K562 (cell line): ENCODE measurements around the gene SUFU. TPM values are rescaled to one million over a fixed set of nuclear protein-coding genes. Genes with fewer than 3 reads are reported as not detected.
A peak's percentile ranks its signal among the peaks of the same experiment; 100 is the strongest.

ENCODE experiments used
- ATAC-seq: fragments of 200-7000 bp; cut with Tn5 transposase; 3 replicates; pipeline ENCODE4 v1.9.1; 2020; ENCODE audit warnings: moderate library complexity
- BruUV-seq: library from RNA; stranded (reverse); fragments of 400-500 nt; replicated peaks from 2 replicates; lab custom pipeline; 2021; lab: Mats Ljungman, UMichigan
- CTCF ChIA-PET: fragments of 300-600 bp; formaldehyde crosslinking; extraction: SDS; loops from one replicate; lab custom pipeline; 2021; ENCODE audit warnings: low intra/inter-chr PET ratio; lab: Yijun Ruan, JAX
- POLR2A ChIA-PET: fragments of 300-600, 350-650 bp; sonication (Branson Sonifier 250); formaldehyde crosslinking; extraction: SDS; loops from one replicate; lab custom pipeline; 2021; ENCODE audit warnings: antibody characterized with exemption, inconsistent platforms; lab: Yijun Ruan, JAX
- DNase-seq, 4 experiments: peaks; one replicate each; pipeline versions ENCODE4 v3.0.0 to v3.0.0-alpha.2; 2011 to 2018; ENCODE audit warnings: low spot score in 3 of 4, mixed read lengths in 3 of 4; ENCODE audit errors: extremely low read depth in 1 of 4
- FAIRE-seq: peaks from 2 replicates; lab custom pipeline; 2011; peaks lifted over from hg19 to GRCh38; lab: Jason Lieb, UNC
- H2AFZ ChIP-seq: 2 replicates; pipeline ENCODE4 v1.6.0; 2011; ENCODE audit warnings: low read depth, low read length, control low read depth, inconsistent platforms
- H3K27ac ChIP-seq: fragments of 200-600 bp; 3 replicates; pipeline ENCODE4 v1.8.0; 2011; ENCODE audit warnings: low read depth, mild to moderate bottlenecking, control low read depth, inconsistent platforms, low read length, moderate library complexity, mixed read lengths; ENCODE audit errors: extremely low read depth
- H3K27me3 ChIP-seq, 2 experiments: fragments of 300-600 bp in 1 of 2; 2 replicates in 1 of 2; 3 replicates in 1 of 2; pipeline versions ENCODE4 v1.6.0 to v1.8.0; 2011; ENCODE audit warnings: inconsistent platforms in 2 of 2, low read length in 2 of 2, mild to moderate bottlenecking in 1 of 2, mixed read lengths in 1 of 2, moderate library complexity in 1 of 2; ENCODE audit not compliant: control insufficient read depth in 2 of 2, insufficient read depth in 2 of 2
- H3K36me3 ChIP-seq: fragments of 300-600 bp; 3 replicates; pipeline ENCODE4 v1.8.0; 2011; ENCODE audit warnings: mild to moderate bottlenecking, low read length, inconsistent platforms; ENCODE audit not compliant: control insufficient read depth, insufficient read depth
- H3K4me1 ChIP-seq, 2 experiments: fragments of 200-600 bp in 1 of 2; replicated peaks in 1 of 2; 2 replicates in 1 of 2; 3 replicates in 1 of 2; pipeline versions ENCODE4 v1.5.1 to v1.8.0; 2011; ENCODE audit warnings: inconsistent platforms in 2 of 2, low read length in 2 of 2, mild to moderate bottlenecking in 1 of 2, mixed read lengths in 1 of 2, moderate library complexity in 1 of 2; ENCODE audit not compliant: control insufficient read depth in 2 of 2, insufficient read depth in 2 of 2
- H3K4me2 ChIP-seq: 2 replicates; pipeline ENCODE4 v1.6.1; 2011; ENCODE audit warnings: low read length, control low read depth, inconsistent platforms, mixed read lengths; ENCODE audit not compliant: insufficient read depth
- H3K4me3 ChIP-seq: fragments of 200-600 bp; sonication (generic), shearing (Covaris generic); 2 replicates; pipeline ENCODE4 v1.5.1; 2016; ENCODE audit warnings: control low read depth, inconsistent platforms
- H3K79me2 ChIP-seq: fragments of 200-600 bp; 3 replicates; pipeline ENCODE4 v1.8.0; 2011; ENCODE audit warnings: low read length, inconsistent platforms; ENCODE audit not compliant: control insufficient read depth, insufficient read depth
- H3K9ac ChIP-seq, 2 experiments: 2 replicates each; pipeline versions ENCODE4 v1.6.0 to v1.6.1; 2011; ENCODE audit warnings: low read depth in 2 of 2, low read length in 2 of 2, control low read depth in 1 of 2, inconsistent platforms in 1 of 2, mild to moderate bottlenecking in 1 of 2, mixed read lengths in 1 of 2; ENCODE audit not compliant: insufficient read depth in 1 of 2
- H3K9me1 ChIP-seq: one replicate; pipeline ENCODE4 v1.6.0; 2011; ENCODE audit warnings: inconsistent platforms, mild to moderate bottlenecking, low read length, moderate library complexity; ENCODE audit not compliant: control insufficient read depth, insufficient read depth
- H3K9me3 ChIP-seq: replicated peaks from 2 replicates; pipeline ENCODE4 v1.5.1; 2011; ENCODE audit warnings: low read depth, low read length, inconsistent platforms; ENCODE audit not compliant: control insufficient read depth, insufficient read depth
- H4K20me1 ChIP-seq: replicated peaks from 2 replicates; pipeline ENCODE4 v1.6.1; 2011; ENCODE audit warnings: low read length, inconsistent platforms, mixed read lengths; ENCODE audit not compliant: control insufficient read depth, insufficient read depth
- BRD4 ChIP-seq: fragments of 200-600 bp; sonication (generic); IDR thresholded peaks from 2 replicates; pipeline ENCODE4 v1.6.1; 2017; ENCODE audit warnings: inconsistent platforms
- CHCHD3 ChIP-seq: fragments of 250-450 bp; sonication (Bioruptor Pico); IDR thresholded peaks from 2 replicates; pipeline ENCODE4 v2.1.2; 2022; ENCODE audit warnings: mild to moderate bottlenecking
- HDAC6 ChIP-seq: IDR thresholded peaks from 2 replicates; pipeline ENCODE4 v1.6.1; 2012; ENCODE audit warnings: low read depth, mild to moderate bottlenecking, control low read depth, inconsistent platforms, low read length, moderate library complexity
- KAT2B ChIP-seq: IDR thresholded peaks from one replicate; pipeline ENCODE4 v1.6.1; 2012; ENCODE audit warnings: low read depth, mild to moderate bottlenecking, control low read depth, inconsistent platforms, low read length, moderate library complexity
- MCM3 ChIP-seq: fragments of 450-650 bp; IDR thresholded peaks from 2 replicates; pipeline ENCODE4 v1.6.1; 2016
- NR2C1 ChIP-seq, 2 experiments: fragments of 450-650 bp; IDR thresholded peaks; 2 replicates each; pipeline ENCODE4 v1.6.1; 2017; ENCODE audit warnings: mild to moderate bottlenecking in 2 of 2, antibody characterized with exemption in 1 of 2, inconsistent platforms in 1 of 2, missing compliant biosample characterization in 1 of 2, missing genetic modification characterization in 1 of 2
- PRPF4 ChIP-seq: fragments of 200-400 bp; formaldehyde crosslinking; IDR thresholded peaks from one replicate; pipeline ENCODE4 v1.6.1; 2017; ENCODE audit warnings: low read length, low read depth, mild to moderate bottlenecking; ENCODE audit not compliant: insufficient read depth, poor library complexity, severe bottlenecking
- RUNX1 ChIP-seq: sonication (generic); IDR thresholded peaks from 2 replicates; pipeline ENCODE4 v1.6.1; 2016; ENCODE audit warnings: antibody characterized with exemption, low read depth
- SPI1 ChIP-seq: IDR thresholded peaks from 2 replicates; pipeline ENCODE4 v1.6.1; 2011; ENCODE audit warnings: low read depth, low read length, control low read depth, borderline replicate concordance
- ZNF174 ChIP-seq: fragments of 250-450 bp; sonication (Bioruptor Pico); IDR thresholded peaks from 2 replicates; pipeline ENCODE4 v1.4.0; 2020; ENCODE audit warnings: mild to moderate bottlenecking
- ZNF445 ChIP-seq: fragments of 250-450 bp; sonication (Bioruptor Pico); IDR thresholded peaks from 2 replicates; pipeline ENCODE4 v1.4.0; 2020; ENCODE audit warnings: low read depth, mild to moderate bottlenecking, moderate library complexity
- ZNF507 ChIP-seq: conservative IDR thresholded peaks from 2 replicates; pipeline ENCODE4 v1.6.1; 2017; ENCODE audit warnings: missing genetic modification characterization, missing compliant biosample characterization
- WGBS: fragments of 100-300 bp; shearing (Covaris generic); methylation state at CpG from one replicate; pipeline ENCODE4 v1.1.6; 2016; ENCODE audit warnings: low coverage, mixed read lengths; ENCODE audit not compliant: insufficient coverage; ENCODE audit errors: missing lambda C conversion rate; 5-methylcytosine and 5-hydroxymethylcytosine counted together
- in situ Hi-C: fragments of 300-500 bp; cut with MboI; formaldehyde crosslinking; loops from 4 replicates; pipeline ENCODE4 v1.15.0; 2018; ENCODE audit warnings: inconsistent platforms, mixed read lengths
- intact Hi-C: fragments of 100-400 bp; cut with micrococcal nuclease; formaldehyde crosslinking; loops from 2 replicates; pipeline ENCODE4 v1.14.2; 2022
- polyA plus RNA-seq, 8 experiments: library from polyadenylated mRNA; depleted of rRNA in 4 of 8; stranded (reverse) in 5 of 8; unstranded in 3 of 8; fragments of >200 nt; fragmentation: Nextera tagmentation in 2 of 8; fragmentation: Illumina TruSeq in 1 of 8; extraction: Ambion mirVana in 2 of 8; extraction: Trizol in 1 of 8; gene quantifications; 2 replicates each; pipeline versions ENCODE4 v1.2.1 to v1.2.3, GENCODE V29; 2011 to 2014; ENCODE audit warnings: inconsistent platforms in 1 of 8, missing spikeins in 1 of 8
- total RNA-seq, 7 experiments: library from RNA; depleted of rRNA in 6 of 7; stranded (reverse); fragments of >200 nt in 6 of 7; fragmentation: Illumina TruSeq in 2 of 7; extraction: Trizol in 2 of 7; gene quantifications; 2 replicates each; pipeline versions ENCODE4 v1.2.1 to v1.2.3, GENCODE V29; 2011 to 2021; ENCODE audit warnings: low replicate concordance in 1 of 7
- TF ChIP-seq, protein P1 (sequence below): fragments of 250-450 bp; sonication (Bioruptor Pico); IDR thresholded peaks from 2 replicates; pipeline ENCODE4 v1.4.0; 2020; ENCODE audit warnings: mild to moderate bottlenecking, moderate library complexity
- TF ChIP-seq, protein P2 (sequence below): IDR thresholded peaks from 2 replicates; pipeline ENCODE4 v1.6.1; 2012; ENCODE audit warnings: low read depth, low read length, improper control_type of control experiment, borderline replicate concordance
- TF ChIP-seq, protein P3 (sequence below): fragments of 250-450 bp; sonication (Bioruptor Pico); IDR thresholded peaks from 2 replicates; pipeline ENCODE4 v1.5.0; 2021

SUFU gene
- total and polyA plus RNA-seq, 9 of the 15 experiments (the other 6 are each of a cell fraction or from before 2014, with no cell fraction given), result 0.59 to 6.3 (median 0.82) TPM

DNA sequence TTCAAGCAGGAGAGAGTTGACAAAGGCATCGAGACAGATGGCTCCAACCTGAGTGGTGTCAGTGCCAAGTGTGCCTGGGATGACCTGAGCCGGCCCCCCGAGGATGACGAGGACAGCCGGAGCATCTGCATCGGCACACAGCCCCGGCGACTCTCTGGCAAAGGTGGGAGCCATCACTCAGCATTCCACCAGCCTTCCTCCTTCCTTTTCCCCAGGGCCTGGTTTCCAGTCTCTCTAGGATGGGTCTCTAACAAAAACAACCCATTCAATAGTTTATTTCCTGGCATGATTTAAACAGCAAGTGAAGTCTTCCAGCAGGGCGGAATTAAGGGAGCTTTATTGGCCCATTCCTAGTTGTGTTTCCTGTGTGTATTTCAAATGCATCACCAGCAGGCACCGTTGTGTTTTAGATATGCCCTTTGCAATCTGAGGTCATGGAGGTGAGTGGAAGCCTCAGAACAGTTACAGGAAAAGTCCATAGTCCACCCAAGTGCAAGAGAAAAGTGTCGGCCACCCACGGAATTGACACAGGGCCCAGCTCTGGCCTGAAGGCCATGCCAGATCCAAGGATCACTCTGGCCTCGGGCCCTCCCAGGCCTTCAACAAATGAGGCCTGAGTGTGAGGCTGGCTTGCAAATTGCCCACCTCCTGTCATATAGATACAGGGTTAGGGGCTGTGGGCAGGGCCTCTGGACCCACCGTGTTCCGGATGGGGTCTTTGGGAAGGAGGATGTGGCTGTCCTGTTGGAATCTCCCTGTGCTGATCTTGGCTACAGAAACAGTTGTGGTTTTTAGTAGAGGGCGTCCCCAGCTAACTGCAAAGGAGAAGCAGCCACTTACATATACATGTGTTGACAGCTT is 93.6 kb downstream of the SUFU start:
- DNase-seq, result no peak
- no TSS peak for BruUV-seq
- H3K36me3 ChIP-seq, result peaks cover 14% of the 10 kb centered on the region; the same call in 2 of the 3 replicates
- no peak overlapping the region for H3K27ac ChIP-seq
- intact Hi-C loops, result loop anchor here (5.0 kb wide), 1 partner anchor 95 kb away; the partner anchor contains the start of genes ACTR1A and SUFU
- H3K4me1 ChIP-seq, result peaks cover 39 to 43% of the 10 kb centered on the region in 2 experiments
- no peaks in the 10 kb centered on the region for H3K9me3 ChIP-seq
- no peaks in the 10 kb centered on the region for H4K20me1 ChIP-seq
- H3K9me1 ChIP-seq, result no peaks in the 10 kb centered on the region
- WGBS, result 69% methylated on average over 11 of the region's 16 CpGs
- CTCF ChIA-PET, result no interaction called here
- H3K27me3 ChIP-seq, result no peaks in the 10 kb centered on the region
- no peaks in the 10 kb centered on the region for H3K79me2 ChIP-seq
- in situ Hi-C loops, result loop anchor here (25.0 kb wide), 2 partner anchors 210 to 360 kb away; partner anchors contain the start of genes ELOVL3, GBF1, NFKB2 and PITX3
- POLR2A ChIA-PET, result interaction anchor here (0.5 to 0.6 kb wide), 2 partner anchors 70 to 354 kb away, joined by 3 read pairs; no protein-coding TSS in a partner anchor
- FAIRE-seq, result no peak
- peak overlapping the region in 1 of 2 experiments; percentile 36; a peak in 2 of 4 replicates for H3K9ac ChIP-seq
- no peak overlapping the region for H2AFZ ChIP-seq
- no peak for ATAC-seq
- H3K4me3 ChIP-seq, result no peak overlapping the region
- no peak overlapping the region for H3K4me2 ChIP-seq
- TF ChIP-seq NR2C1 (IDR thresholded peaks at IDR 0.05) (no peak), NR2C1 (tag; IDR thresholded peaks at IDR 0.05) (no peak), HDAC6 (no peak), ZNF445 (no peak), ZNF174 (CRISPR knock-in tag) (no peak), CHCHD3 (CRISPR knock-in tag) (no peak), ZNF507 (tag) (no peak), PRPF4 (no peak), BRD4 (no peak), RUNX1 (no peak), MCM3 (no peak), SPI1 (no peak), KAT2B (no peak)
- TF ChIP-seq, protein P1, sequence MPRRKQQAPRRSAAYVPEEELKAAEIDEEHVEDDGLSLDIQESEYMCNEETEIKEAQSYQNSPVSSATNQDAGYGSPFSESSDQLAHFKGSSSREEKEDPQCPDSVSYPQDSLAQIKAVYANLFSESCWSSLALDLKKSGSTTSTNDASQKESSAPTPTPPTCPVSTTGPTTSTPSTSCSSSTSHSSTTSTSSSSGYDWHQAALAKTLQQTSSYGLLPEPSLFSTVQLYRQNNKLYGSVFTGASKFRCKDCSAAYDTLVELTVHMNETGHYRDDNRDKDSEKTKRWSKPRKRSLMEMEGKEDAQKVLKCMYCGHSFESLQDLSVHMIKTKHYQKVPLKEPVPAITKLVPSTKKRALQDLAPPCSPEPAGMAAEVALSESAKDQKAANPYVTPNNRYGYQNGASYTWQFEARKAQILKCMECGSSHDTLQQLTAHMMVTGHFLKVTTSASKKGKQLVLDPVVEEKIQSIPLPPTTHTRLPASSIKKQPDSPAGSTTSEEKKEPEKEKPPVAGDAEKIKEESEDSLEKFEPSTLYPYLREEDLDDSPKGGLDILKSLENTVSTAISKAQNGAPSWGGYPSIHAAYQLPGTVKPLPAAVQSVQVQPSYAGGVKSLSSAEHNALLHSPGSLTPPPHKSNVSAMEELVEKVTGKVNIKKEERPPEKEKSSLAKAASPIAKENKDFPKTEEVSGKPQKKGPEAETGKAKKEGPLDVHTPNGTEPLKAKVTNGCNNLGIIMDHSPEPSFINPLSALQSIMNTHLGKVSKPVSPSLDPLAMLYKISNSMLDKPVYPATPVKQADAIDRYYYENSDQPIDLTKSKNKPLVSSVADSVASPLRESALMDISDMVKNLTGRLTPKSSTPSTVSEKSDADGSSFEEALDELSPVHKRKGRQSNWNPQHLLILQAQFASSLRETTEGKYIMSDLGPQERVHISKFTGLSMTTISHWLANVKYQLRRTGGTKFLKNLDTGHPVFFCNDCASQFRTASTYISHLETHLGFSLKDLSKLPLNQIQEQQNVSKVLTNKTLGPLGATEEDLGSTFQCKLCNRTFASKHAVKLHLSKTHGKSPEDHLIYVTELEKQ, result no peak
- TF ChIP-seq, protein P2, sequence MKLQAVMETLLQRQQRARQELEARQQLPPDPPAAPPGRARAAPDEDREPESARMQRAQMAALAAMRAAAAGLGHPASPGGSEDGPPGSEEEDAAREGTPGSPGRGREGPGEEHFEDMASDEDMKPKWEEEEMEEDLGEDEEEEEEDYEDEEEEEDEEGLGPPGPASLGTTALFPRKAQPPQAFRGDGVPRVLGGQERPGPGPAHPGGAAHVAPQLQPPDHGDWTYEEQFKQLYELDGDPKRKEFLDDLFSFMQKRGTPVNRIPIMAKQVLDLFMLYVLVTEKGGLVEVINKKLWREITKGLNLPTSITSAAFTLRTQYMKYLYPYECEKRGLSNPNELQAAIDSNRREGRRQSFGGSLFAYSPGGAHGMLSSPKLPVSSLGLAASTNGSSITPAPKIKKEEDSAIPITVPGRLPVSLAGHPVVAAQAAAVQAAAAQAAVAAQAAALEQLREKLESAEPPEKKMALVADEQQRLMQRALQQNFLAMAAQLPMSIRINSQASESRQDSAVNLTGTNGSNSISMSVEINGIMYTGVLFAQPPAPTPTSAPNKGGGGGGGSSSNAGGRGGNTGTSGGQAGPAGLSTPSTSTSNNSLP, result no peak
- TF ChIP-seq, protein P3, sequence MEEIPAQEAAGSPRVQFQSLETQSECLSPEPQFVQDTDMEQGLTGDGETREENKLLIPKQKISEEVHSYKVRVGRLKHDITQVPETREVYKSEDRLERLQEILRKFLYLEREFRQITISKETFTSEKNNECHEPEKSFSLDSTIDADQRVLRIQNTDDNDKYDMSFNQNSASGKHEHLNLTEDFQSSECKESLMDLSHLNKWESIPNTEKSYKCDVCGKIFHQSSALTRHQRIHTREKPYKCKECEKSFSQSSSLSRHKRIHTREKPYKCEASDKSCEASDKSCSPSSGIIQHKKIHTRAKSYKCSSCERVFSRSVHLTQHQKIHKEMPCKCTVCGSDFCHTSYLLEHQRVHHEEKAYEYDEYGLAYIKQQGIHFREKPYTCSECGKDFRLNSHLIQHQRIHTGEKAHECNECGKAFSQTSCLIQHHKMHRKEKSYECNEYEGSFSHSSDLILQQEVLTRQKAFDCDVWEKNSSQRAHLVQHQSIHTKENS (CRISPR knock-in tag), result no peak
